ENCODE results near the gene GRHPR. TPM values are rescaled to one million over a fixed set of nuclear protein-coding genes. Genes with fewer than 3 reads are reported as not detected.
A peak's percentile ranks its signal among the peaks of the same experiment; 100 is the strongest.
"Not testable (repeated sequence)": the region's sequence is repeated elsewhere in the genome, so short reads cannot be mapped to it uniquely, and the experiment has no call there.

Gene GRHPR
- total RNA-seq, 1 donor from 2014 or later, result 72.5 TPM

GRCh38 chr9:37452611-37453010 is 30.1 kb downstream of the GRHPR start:
- Mint-ChIP-seq H3K9me3 (no peaks in the 10 kb centered on the region), H3K27ac (no peak overlapping the region), H3K4me3 (no peak overlapping the region), H3K4me1 (peaks cover 14% of the 10 kb centered on the region), H3K36me3 (ENCODE audit: low read depth) (peaks cover 7% of the 10 kb centered on the region), H3K27me3 (no peaks in the 10 kb centered on the region)
- intact Hi-C loops (cut with micrococcal nuclease), result no loop called here
- DNase-seq, result no peak

- Mint-ChIP-seq H3K4me1 (peaks cover 15% of the 10 kb centered on the region), H3K27me3 (no peaks in the 10 kb centered on the region), H3K36me3 (ENCODE audit: low read depth) (peaks cover 4% of the 10 kb centered on the region), H3K4me3 (no peak overlapping the region), H3K9me3 (no peaks in the 10 kb centered on the region), H3K27ac (no peak overlapping the region)
- intact Hi-C loops (cut with micrococcal nuclease), result no loop called here
- DNase-seq, result no peak
Observed at GRCh38 chr9:37453827-37454226, 31.3 kb downstream of the GRHPR start.

- H3K4me1 Mint-ChIP-seq, result peaks cover 15% of the 10 kb centered on the region
- DNase-seq, result no peak
- no peaks in the 10 kb centered on the region for H3K9me3 Mint-ChIP-seq
- H3K4me3 Mint-ChIP-seq, result no peak overlapping the region
- no peak overlapping the region for H3K27ac Mint-ChIP-seq
- H3K27me3 Mint-ChIP-seq, result no peaks in the 10 kb centered on the region
- intact Hi-C loops (cut with micrococcal nuclease), result no loop called here
- H3K36me3 Mint-ChIP-seq (ENCODE audit: low read depth), result peaks cover 4% of the 10 kb centered on the region
Observed at GRCh38 chr9:37454238-37454637, 31.7 kb downstream of the GRHPR start.

- Mint-ChIP-seq H3K9me3 (no peaks in the 10 kb centered on the region), H3K27me3 (no peaks in the 10 kb centered on the region), H3K36me3 (ENCODE audit: low read depth) (peaks cover 2% of the 10 kb centered on the region), H3K4me3 (no peak overlapping the region), H3K27ac (no peak overlapping the region), H3K4me1 (peaks cover 17% of the 10 kb centered on the region)
- DNase-seq, result no peak
- intact Hi-C loops (cut with micrococcal nuclease), result no loop called here
Observed at GRCh38 chr9:37455884-37456647, 33.6 kb downstream of the GRHPR start.

- Mint-ChIP-seq H3K36me3 (ENCODE audit: low read depth) (peaks cover 2% of the 10 kb centered on the region), H3K4me3 (no peak overlapping the region), H3K27me3 (no peaks in the 10 kb centered on the region), H3K27ac (no peak overlapping the region), H3K4me1 (peaks cover 14% of the 10 kb centered on the region), H3K9me3 (no peaks in the 10 kb centered on the region)
- no peak for DNase-seq
- intact Hi-C loops (cut with micrococcal nuclease), result no loop called here
Observed at GRCh38 chr9:37456817-37457216, 34.3 kb downstream of the GRHPR start.

GRCh38 chr9:37464006-37464405 is 41.5 kb downstream of the GRHPR start:
- peak overlapping the region; percentile 99 for H3K4me3 Mint-ChIP-seq
- H3K9me3 Mint-ChIP-seq, result no peaks in the 10 kb centered on the region
- peak overlapping the region; percentile 98 for H3K27ac Mint-ChIP-seq
- peaks cover 12% of the 10 kb centered on the region for H3K36me3 Mint-ChIP-seq (ENCODE audit: low read depth)
- H3K27me3 Mint-ChIP-seq, result no peaks in the 10 kb centered on the region
- peaks cover 35% of the 10 kb centered on the region for H3K4me1 Mint-ChIP-seq
- intact Hi-C loops (cut with micrococcal nuclease), result loop anchor here (2.0 kb wide), 1 partner anchor 49 kb away; no protein-coding TSS in a partner anchor
- no peak for DNase-seq

- Mint-ChIP-seq H3K27ac (peak overlapping the region; percentile 98), H3K36me3 (ENCODE audit: low read depth) (peaks cover 10% of the 10 kb centered on the region), H3K9me3 (no peaks in the 10 kb centered on the region), H3K4me3 (peak overlapping the region; percentile 99), H3K27me3 (no peaks in the 10 kb centered on the region), H3K4me1 (peaks cover 35% of the 10 kb centered on the region)
- DNase-seq, result peak; percentile 91
- intact Hi-C loops (cut with micrococcal nuclease), result loop anchor here (1.0 to 2.0 kb wide), 9 partner anchors 21 to 440 kb away; partner anchors contain the start of genes DCAF10, GRHPR, POLR1E and SLC25A51
Observed at GRCh38 chr9:37464426-37465248, 42.1 kb downstream of the GRHPR start.

GRCh38 chr9:37465249-37466036 is 42.9 kb downstream of the GRHPR start, which contains the start of gene ZBTB5:
Gene ZBTB5, minus strand, starts transcription at chr9:37465450. Its CDS starts 22,899 bp downstream, at chr9:37442551.
- peaks cover 10% of the 10 kb centered on the region for H3K36me3 Mint-ChIP-seq (ENCODE audit: low read depth)
- no peaks in the 10 kb centered on the region for H3K9me3 Mint-ChIP-seq
- H3K27ac Mint-ChIP-seq, result peak within 1 kb of the TSS; percentile 98
- H3K4me3 Mint-ChIP-seq, result peak within 1 kb of the TSS; percentile 99
- intact Hi-C loops (cut with micrococcal nuclease), result loop anchor here (1.0 to 2.0 kb wide), 9 partner anchors 20 to 439 kb away; partner anchors contain the start of genes DCAF10, GRHPR, POLR1E and SLC25A51
- DNase-seq, result peak; percentile 99
- no peaks in the 10 kb centered on the region for H3K27me3 Mint-ChIP-seq
- peaks cover 35% of the 10 kb centered on the region for H3K4me1 Mint-ChIP-seq

GRCh38 chr9:37466037-37466709 is 43.7 kb downstream of the GRHPR start:
- Mint-ChIP-seq H3K9me3 (no peaks in the 10 kb centered on the region), H3K27me3 (no peaks in the 10 kb centered on the region), H3K4me1 (peaks cover 32% of the 10 kb centered on the region), H3K36me3 (ENCODE audit: low read depth) (peaks cover 10% of the 10 kb centered on the region), H3K27ac (peak overlapping the region; percentile 98), H3K4me3 (peak overlapping the region; percentile 99)
- intact Hi-C loops (cut with micrococcal nuclease), result no loop called here
- no peak for DNase-seq

- H3K27me3 Mint-ChIP-seq; intact Hi-C loops (cut with micrococcal nuclease); DNase-seq; H3K36me3 Mint-ChIP-seq (ENCODE audit: low read depth); H3K4me3 Mint-ChIP-seq; H3K27ac Mint-ChIP-seq; H3K9me3 Mint-ChIP-seq: not testable (repeated sequence)
- peaks cover 41% of the 10 kb centered on the region for H3K4me1 Mint-ChIP-seq
Observed at GRCh38 chr9:37467530-37467929, 45.0 kb downstream of the GRHPR start.

GRCh38 chr9:37468620-37469019 is 46.1 kb downstream of the GRHPR start:
- H3K4me1 Mint-ChIP-seq, result peaks cover 32% of the 10 kb centered on the region
- no peak overlapping the region for H3K4me3 Mint-ChIP-seq
- H3K27me3 Mint-ChIP-seq, result no peaks in the 10 kb centered on the region
- H3K9me3 Mint-ChIP-seq, result peaks cover 3% of the 10 kb centered on the region
- intact Hi-C loops (cut with micrococcal nuclease), result no loop called here
- DNase-seq, result no peak
- H3K27ac Mint-ChIP-seq, result no peak overlapping the region
- peaks cover 2% of the 10 kb centered on the region for H3K36me3 Mint-ChIP-seq (ENCODE audit: low read depth)

GRCh38 chr9:37471942-37472684 is 49.6 kb downstream of the GRHPR start:
- peak overlapping the region; percentile 82 for H3K27ac Mint-ChIP-seq
- no peak for DNase-seq
- H3K4me3 Mint-ChIP-seq, result peak overlapping the region; percentile 88

More at GRCh38 chr9:37471942-37472684, 49.6 kb downstream of the GRHPR start:
- intact Hi-C loops (cut with micrococcal nuclease), result no loop called here
- H3K4me1 Mint-ChIP-seq, result peaks cover 13% of the 10 kb centered on the region
- H3K9me3 Mint-ChIP-seq, result peaks cover 10% of the 10 kb centered on the region
- peaks cover 5% of the 10 kb centered on the region for H3K27me3 Mint-ChIP-seq
- peaks cover 4% of the 10 kb centered on the region for H3K36me3 Mint-ChIP-seq (ENCODE audit: low read depth)

All from activated CD4-positive, alpha-beta T cell treated with anti-CD3 and anti-CD28 coated beads, Interleukin-2, amount 10 ng/mL, durations not matched to agents 24 days and 14 days (primary cell).